Lower lobe of right lung (tissue), 2 donors: Measurements from ENCODE around the gene ACYP2. TPM values are rescaled to one million over a fixed set of nuclear protein-coding genes. Genes with fewer than 3 reads are reported as not detected.
A peak's percentile ranks its signal among the peaks of the same experiment; 100 is the strongest.

ENCODE experiments used
- ATAC-seq, 2 donors: fragments of 200-7000 bp; cut with Tn5 transposase; one replicate each; pipeline ENCODE4 v1.9.1; 2020 to 2022; ENCODE audit warnings: mild to moderate bottlenecking in 2 of 2, moderate library complexity in 2 of 2
- DNase-seq: peaks from one replicate; pipeline ENCODE4 v3.0.0-alpha.2; 2020
- H3K27ac ChIP-seq: fragments of 200-600 bp; one replicate; pipeline ENCODE4 v1.8.0; 2022
- H3K27me3 ChIP-seq: fragments of 200-600 bp; one replicate; pipeline ENCODE4 v1.8.0; 2022; ENCODE audit warnings: low read depth
- H3K36me3 ChIP-seq: fragments of 200-600 bp; one replicate; pipeline ENCODE4 v1.8.0; 2022; ENCODE audit warnings: mild to moderate bottlenecking
- H3K4me1 ChIP-seq: fragments of 200-600 bp; one replicate; pipeline ENCODE4 v1.8.0; 2022
- H3K4me3 ChIP-seq: fragments of 200-600 bp; one replicate; pipeline ENCODE4 v1.8.0; 2022; ENCODE audit warnings: mild to moderate bottlenecking
- H3K9me3 ChIP-seq: fragments of 200-600 bp; one replicate; pipeline ENCODE4 v1.8.0; 2022
- intact Hi-C: fragments of 100-400 bp; cut with DNase I; formaldehyde crosslinking; loops from one replicate; pipeline ENCODE4 v1.11.0; 2022
- total RNA-seq: library from RNA; stranded (reverse); fragmentation: NEBNext Ultra II Directional; extraction: Animal tissue kit (Norgen Biotek cat#: 25700); gene quantifications from one replicate; pipeline ENCODE4 v1.2.1, GENCODE V29; 2021
- TF ChIP-seq, protein P1 (sequence below): fragments of 200-600 bp; IDR thresholded peaks from one replicate; pipeline ENCODE4 v1.8.0; 2022; ENCODE audit warnings: antibody characterized with exemption, mild to moderate bottlenecking
- donor health status: DM: no; HTN: yes; CAD: no; lungs with severe emphysema.

ACYP2 gene
- total RNA-seq, 1 donor from 2014 or later = 15.3 TPM

DNA sequence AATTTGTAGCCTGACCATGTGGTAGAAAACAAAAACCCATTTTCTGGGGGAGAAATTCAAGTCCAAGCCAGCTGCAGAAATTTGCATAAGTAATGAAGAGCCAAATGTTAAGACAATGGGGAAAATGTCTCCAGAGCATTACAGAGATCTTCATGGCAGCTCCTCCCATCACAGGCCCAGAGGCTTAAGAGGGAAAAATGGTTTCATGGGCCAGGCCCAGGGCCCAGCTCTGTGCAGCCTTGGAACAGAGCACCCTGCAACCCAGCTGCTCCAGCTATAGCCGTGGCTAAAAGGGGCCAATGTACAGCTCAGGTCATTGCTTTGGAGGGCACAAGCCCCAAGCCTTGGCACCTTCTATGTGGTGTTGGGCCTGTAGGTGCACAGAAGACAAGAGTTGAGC lies 209.7 kb downstream of the ACYP2 start:
- Histone ChIP-seq H3K36me3 (no peaks in the 10 kb centered on the region), H3K4me1 (peaks cover 8% of the 10 kb centered on the region), H3K4me3 (no peak overlapping the region), H3K27ac (no peak overlapping the region), H3K9me3 (no peaks in the 10 kb centered on the region), H3K27me3 (no peaks in the 10 kb centered on the region)
- DNase-seq (no peak), ATAC-seq (no peak)
- intact Hi-C loops = no loop called here
- TF ChIP-seq, protein P1, sequence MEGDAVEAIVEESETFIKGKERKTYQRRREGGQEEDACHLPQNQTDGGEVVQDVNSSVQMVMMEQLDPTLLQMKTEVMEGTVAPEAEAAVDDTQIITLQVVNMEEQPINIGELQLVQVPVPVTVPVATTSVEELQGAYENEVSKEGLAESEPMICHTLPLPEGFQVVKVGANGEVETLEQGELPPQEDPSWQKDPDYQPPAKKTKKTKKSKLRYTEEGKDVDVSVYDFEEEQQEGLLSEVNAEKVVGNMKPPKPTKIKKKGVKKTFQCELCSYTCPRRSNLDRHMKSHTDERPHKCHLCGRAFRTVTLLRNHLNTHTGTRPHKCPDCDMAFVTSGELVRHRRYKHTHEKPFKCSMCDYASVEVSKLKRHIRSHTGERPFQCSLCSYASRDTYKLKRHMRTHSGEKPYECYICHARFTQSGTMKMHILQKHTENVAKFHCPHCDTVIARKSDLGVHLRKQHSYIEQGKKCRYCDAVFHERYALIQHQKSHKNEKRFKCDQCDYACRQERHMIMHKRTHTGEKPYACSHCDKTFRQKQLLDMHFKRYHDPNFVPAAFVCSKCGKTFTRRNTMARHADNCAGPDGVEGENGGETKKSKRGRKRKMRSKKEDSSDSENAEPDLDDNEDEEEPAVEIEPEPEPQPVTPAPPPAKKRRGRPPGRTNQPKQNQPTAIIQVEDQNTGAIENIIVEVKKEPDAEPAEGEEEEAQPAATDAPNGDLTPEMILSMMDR = no peak

DNA sequence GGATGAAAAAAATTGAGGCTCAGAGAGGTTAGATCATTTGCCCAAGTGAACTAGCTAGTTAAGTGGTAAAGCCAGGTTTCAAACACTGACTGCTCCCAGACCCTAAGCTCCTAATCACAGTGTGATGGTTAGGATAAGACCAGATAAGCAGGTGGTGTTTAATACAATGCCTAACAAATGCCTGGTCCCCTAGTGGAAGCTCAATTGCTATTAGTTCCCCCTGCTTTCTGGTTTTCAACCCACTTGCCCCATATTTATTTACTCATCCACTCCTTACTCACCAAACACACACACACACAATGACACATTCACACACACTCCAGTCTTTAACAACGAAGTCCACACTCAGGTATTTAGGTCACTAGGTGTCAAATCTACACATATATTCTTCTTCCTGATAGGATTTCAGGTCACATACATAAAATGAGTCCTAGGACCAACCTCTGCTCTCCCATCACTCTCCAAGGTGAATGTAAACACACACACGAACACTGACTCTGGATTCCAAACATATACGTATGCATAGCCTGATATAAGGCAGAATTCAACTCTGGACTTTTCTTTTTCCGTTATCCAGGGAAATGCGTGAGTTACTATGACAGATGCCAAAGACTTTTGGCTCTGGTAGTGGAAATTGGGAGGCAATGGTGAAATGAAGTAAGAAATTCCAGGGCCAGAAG lies 214.2 kb downstream of the ACYP2 start:
- DNase-seq (no peak), ATAC-seq (peak in 1 of 2 donors; percentile 45)
- peak overlapping the region; percentile 90 for H3K27ac ChIP-seq
- intact Hi-C loops = no loop called here
- peaks cover 21% of the 10 kb centered on the region for H3K4me1 ChIP-seq
- H3K4me3 ChIP-seq = peak overlapping the region; percentile 61
- no peaks in the 10 kb centered on the region for H3K27me3 ChIP-seq
- TF ChIP-seq, protein P1 = no peak
- H3K9me3 ChIP-seq = no peaks in the 10 kb centered on the region
- no peaks in the 10 kb centered on the region for H3K36me3 ChIP-seq

DNA sequence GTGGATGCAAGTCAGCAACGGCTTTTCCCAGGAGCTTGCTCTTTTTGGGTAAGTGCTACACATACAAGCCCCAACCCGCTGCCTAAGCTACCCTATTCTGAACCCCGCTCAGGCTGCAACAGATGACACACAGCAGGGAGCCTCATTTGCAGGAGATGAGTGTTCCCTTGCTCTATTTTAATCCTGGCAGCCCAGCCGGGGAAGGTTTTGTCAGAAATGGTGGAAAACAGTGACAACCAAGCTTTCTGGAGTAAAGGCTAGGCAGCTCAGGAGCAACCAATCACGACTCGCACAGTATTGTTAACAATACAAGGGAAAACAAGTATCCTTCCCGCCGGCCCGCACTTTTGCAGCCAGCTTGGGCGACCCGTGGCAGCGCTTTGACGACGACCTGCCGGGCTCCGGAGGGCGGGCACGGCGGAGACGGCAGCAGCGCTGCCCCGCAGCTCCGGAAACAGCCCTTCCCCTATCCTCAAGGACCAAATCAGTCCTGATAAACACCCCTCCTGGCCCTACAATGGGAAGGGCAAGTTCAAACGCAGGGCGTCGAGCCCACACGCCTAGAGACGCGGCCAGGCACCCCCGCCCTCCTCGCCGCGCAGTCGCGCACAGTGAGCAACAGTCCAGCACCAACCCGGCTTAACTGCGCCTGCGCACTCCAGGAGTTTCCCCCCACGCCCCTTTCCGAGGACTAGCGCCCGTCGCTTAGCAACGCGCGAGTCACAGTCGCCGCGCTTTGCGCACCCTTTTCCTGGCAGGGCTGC lies 214.9 kb downstream of the ACYP2 start:
- H3K4me1 ChIP-seq = peaks cover 21% of the 10 kb centered on the region
- H3K9me3 ChIP-seq = no peaks in the 10 kb centered on the region
- intact Hi-C loops = no loop called here
- DNase-seq (peak; percentile 97), ATAC-seq (peak; percentile 99)
- H3K27ac ChIP-seq = peak overlapping the region; percentile 90
- no peaks in the 10 kb centered on the region for H3K27me3 ChIP-seq
- peak overlapping the region; percentile 61 for H3K4me3 ChIP-seq
- TF ChIP-seq, protein P1 = no peak
- H3K36me3 ChIP-seq = no peaks in the 10 kb centered on the region

DNA sequence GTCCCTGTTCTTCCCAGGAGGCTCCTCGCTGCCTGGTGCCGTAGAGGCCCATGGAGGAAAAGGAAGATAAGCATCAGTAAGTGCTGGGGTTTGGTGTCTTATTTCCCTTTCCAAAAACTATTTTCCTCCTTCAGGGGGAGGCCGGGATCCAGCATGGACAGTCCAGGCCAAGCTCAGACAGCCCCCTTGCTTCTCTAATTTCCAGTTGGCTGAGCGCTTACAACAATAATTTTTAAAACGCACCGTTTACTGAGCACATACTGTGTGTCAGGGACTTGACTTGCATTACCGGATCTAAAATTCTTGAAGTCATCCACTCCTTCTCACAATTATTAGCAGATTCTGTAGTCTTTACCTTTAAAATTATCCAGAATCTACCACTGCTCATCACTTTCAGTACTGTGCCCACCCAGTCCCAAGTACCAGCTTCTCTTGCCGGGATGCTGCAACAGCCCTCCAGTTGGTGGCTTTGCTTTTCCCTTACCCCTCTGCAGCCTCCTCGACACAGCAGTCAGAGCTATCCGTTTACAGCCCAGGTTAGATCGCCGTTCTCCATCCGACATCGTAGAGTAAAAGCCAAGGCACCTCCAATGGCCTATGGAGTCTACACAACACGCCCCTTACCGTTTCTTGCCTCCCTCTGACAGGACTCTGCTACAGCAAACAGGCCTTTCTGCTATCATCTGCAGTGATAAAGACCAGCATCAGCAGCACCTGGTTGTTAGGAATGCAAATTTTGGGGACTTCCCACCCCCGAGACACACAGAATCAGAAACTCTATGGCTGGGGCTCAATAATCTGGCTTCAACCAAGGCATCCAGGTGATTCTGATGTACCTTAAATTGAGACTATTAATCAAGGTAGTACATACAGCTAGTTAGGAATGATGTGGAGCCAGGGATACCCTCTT lies 215.8 kb downstream of the ACYP2 start:
- no peak for DNase-seq
- H3K4me3 ChIP-seq = peak overlapping the region; percentile 61
- TF ChIP-seq, protein P1 = no peak
- H3K4me1 ChIP-seq = peaks cover 21% of the 10 kb centered on the region
- intact Hi-C loops = no loop called here
- H3K36me3 ChIP-seq = no peaks in the 10 kb centered on the region
- ATAC-seq = no peak
- peak overlapping the region; percentile 90 for H3K27ac ChIP-seq
- no peaks in the 10 kb centered on the region for H3K27me3 ChIP-seq
- no peaks in the 10 kb centered on the region for H3K9me3 ChIP-seq

DNA sequence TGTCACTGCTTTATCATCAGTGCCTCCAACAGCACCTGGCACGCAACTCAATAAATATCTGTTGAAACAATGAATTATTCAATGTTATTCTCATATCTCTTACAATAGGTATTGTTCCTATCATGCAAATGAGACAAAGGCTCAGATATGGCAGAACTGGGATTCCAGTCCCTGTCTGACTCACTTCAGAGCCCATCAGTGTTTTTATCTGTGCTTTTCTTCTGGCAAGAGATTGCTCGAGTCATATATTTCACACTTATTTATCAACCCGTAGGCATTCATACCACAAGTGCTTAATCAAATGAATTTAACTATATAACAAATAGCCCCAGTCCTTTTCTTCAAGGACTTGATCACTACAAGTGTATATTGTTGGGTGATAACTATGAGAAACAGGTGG lies 217.0 kb downstream of the ACYP2 start:
- intact Hi-C loops = no loop called here
- no peak for ATAC-seq
- no peaks in the 10 kb centered on the region for H3K9me3 ChIP-seq
- H3K36me3 ChIP-seq = no peaks in the 10 kb centered on the region
- TF ChIP-seq, protein P1 = no peak
- no peaks in the 10 kb centered on the region for H3K27me3 ChIP-seq
- peaks cover 21% of the 10 kb centered on the region for H3K4me1 ChIP-seq
- H3K4me3 ChIP-seq = no peak overlapping the region
- H3K27ac ChIP-seq = no peak overlapping the region
- DNase-seq = no peak
